ENCODE results near the gene CTDP1. TPM values are rescaled to one million over a fixed set of nuclear protein-coding genes. Genes with fewer than 3 reads are reported as not detected.

The CTDP1 gene
- total and polyA plus RNA-seq, 2 experiments from 2014 or later = 20.4 to 20.6 TPM

GRCh38 chr18:79778291-79778791 is 98.7 kb downstream of the CTDP1 start:
- Histone ChIP-seq H3K36me3 (replicated peaks; ENCODE audit: insufficient read depth, low read depth) (no peaks in the 10 kb centered on the region), H3K79me2 (no peaks in the 10 kb centered on the region), H3K4me1 (ENCODE audit: insufficient read depth) (no peaks in the 10 kb centered on the region), H3K9me2 (replicated peaks; ENCODE audit: insufficient read depth) (no peaks in the 10 kb centered on the region), H3K4me3 (no peak overlapping the region), H3K9me3 (ENCODE audit: low read depth) (no peaks in the 10 kb centered on the region), H3K27me3 (no peaks in the 10 kb centered on the region), H3K27ac (no peak overlapping the region), H2AFZ (no peak overlapping the region), H4K20me1 (ENCODE audit: insufficient read depth, poor library complexity, severe bottlenecking) (no peaks in the 10 kb centered on the region), H3K4me2 (no peak overlapping the region)
- DNase-seq (ENCODE audit: low spot score) = no peak
- TF ChIP-seq EZH2 (IDR thresholded peaks at IDR 0.05; ENCODE audit: borderline replicate concordance) = no peak
- no peak for TF ChIP-seq CTCF (IDR thresholded peaks at IDR 0.05; ENCODE audit: poor library complexity)
- no peak for TF ChIP-seq EZH2phosphoT487 (IDR thresholded peaks at IDR 0.05; ENCODE audit: low read depth, severe bottlenecking, unreplicated experiment)
- 77% methylated on average over 24 of the region's 26 CpGs for WGBS (ENCODE audit: low lambda C conversion rate, missing lambda C conversion rate)

GRCh38 chr18:79779021-79779699 is 99.6 kb downstream of the CTDP1 start:
- H2AFZ ChIP-seq = no peak overlapping the region
- H3K4me1 ChIP-seq (ENCODE audit: insufficient read depth) = no peaks in the 10 kb centered on the region
- H3K27me3 ChIP-seq = no peaks in the 10 kb centered on the region
- 93% methylated on average over 29 of the region's 29 CpGs for WGBS (ENCODE audit: low lambda C conversion rate, missing lambda C conversion rate)
- no peaks in the 10 kb centered on the region for H3K79me2 ChIP-seq
- TF ChIP-seq EZH2phosphoT487 (IDR thresholded peaks at IDR 0.05; ENCODE audit: low read depth, severe bottlenecking, unreplicated experiment) (no peak), CTCF (IDR thresholded peaks at IDR 0.05; ENCODE audit: poor library complexity) (no peak), EZH2 (IDR thresholded peaks at IDR 0.05; ENCODE audit: borderline replicate concordance) (no peak)
- no peaks in the 10 kb centered on the region for H3K36me3 ChIP-seq (replicated peaks; ENCODE audit: insufficient read depth, low read depth)
- DNase-seq (ENCODE audit: low spot score) = no peak
- H3K4me3 ChIP-seq = no peak overlapping the region
- H3K9me3 ChIP-seq (ENCODE audit: low read depth) = no peaks in the 10 kb centered on the region
- H3K27ac ChIP-seq = no peak overlapping the region
- no peaks in the 10 kb centered on the region for H4K20me1 ChIP-seq (ENCODE audit: insufficient read depth, poor library complexity, severe bottlenecking)
- H3K4me2 ChIP-seq = no peak overlapping the region
- no peaks in the 10 kb centered on the region for H3K9me2 ChIP-seq (replicated peaks; ENCODE audit: insufficient read depth)

- 90% methylated on average over 18 of the region's 18 CpGs for WGBS (ENCODE audit: low lambda C conversion rate, missing lambda C conversion rate)
- no peak overlapping the region for H3K4me2 ChIP-seq
- H3K27me3 ChIP-seq = peaks cover 3% of the 10 kb centered on the region
- H2AFZ ChIP-seq = no peak overlapping the region
- no peaks in the 10 kb centered on the region for H3K9me3 ChIP-seq (ENCODE audit: low read depth)
- no peaks in the 10 kb centered on the region for H3K36me3 ChIP-seq (replicated peaks; ENCODE audit: insufficient read depth, low read depth)
- no peak for DNase-seq (ENCODE audit: low spot score)
- no peaks in the 10 kb centered on the region for H3K4me1 ChIP-seq (ENCODE audit: insufficient read depth)
- H3K27ac ChIP-seq = no peak overlapping the region
- no peaks in the 10 kb centered on the region for H3K79me2 ChIP-seq
- no peaks in the 10 kb centered on the region for H4K20me1 ChIP-seq (ENCODE audit: insufficient read depth, poor library complexity, severe bottlenecking)
- no peak for TF ChIP-seq EZH2 (IDR thresholded peaks at IDR 0.05; ENCODE audit: borderline replicate concordance)
- TF ChIP-seq CTCF (IDR thresholded peaks at IDR 0.05; ENCODE audit: poor library complexity) = no peak
- no peak for TF ChIP-seq EZH2phosphoT487 (IDR thresholded peaks at IDR 0.05; ENCODE audit: low read depth, severe bottlenecking, unreplicated experiment)
- H3K4me3 ChIP-seq = no peak overlapping the region
- no peaks in the 10 kb centered on the region for H3K9me2 ChIP-seq (replicated peaks; ENCODE audit: insufficient read depth)
Observed at GRCh38 chr18:79779700-79780190, 100.1 kb downstream of the CTDP1 start.

Measured in hepatocyte (in vitro differentiated cells).